ENCODE results near the gene DGCR6L.
"Not testable (repeated sequence)": the region's sequence is repeated elsewhere in the genome, so short reads cannot be mapped to it uniquely, and the experiment has no call there.

Gene DGCR6L

GRCh38 chr22:20292108-20292507 is 27.8 kb downstream of the DGCR6L start:
- no peak overlapping the region for H3K27ac ChIP-seq
- TF ChIP-seq CTCF (conservative IDR thresholded peaks at IDR 0.05), result no peak
- TF ChIP-seq ZFX (IDR thresholded peaks at IDR 0.05), result no peak

- TF ChIP-seq CTCF (conservative IDR thresholded peaks at IDR 0.05) (no peak), ZFX (IDR thresholded peaks at IDR 0.05) (no peak)
- no peak overlapping the region for H3K27ac ChIP-seq
Measured at GRCh38 chr22:20291604-20292063, 28.2 kb downstream of the DGCR6L start.

- H3K27ac ChIP-seq, result no peak overlapping the region
- TF ChIP-seq ZFX (IDR thresholded peaks at IDR 0.05) (no peak), CTCF (conservative IDR thresholded peaks at IDR 0.05) (no peak)
Measured at GRCh38 chr22:20291249-20291586, 28.6 kb downstream of the DGCR6L start.

- TF ChIP-seq ZFX (IDR thresholded peaks at IDR 0.05) (no peak), CTCF (conservative IDR thresholded peaks at IDR 0.05) (no peak)
- H3K27ac ChIP-seq, result no peak overlapping the region
Measured at GRCh38 chr22:20290578-20291248, 29.1 kb downstream of the DGCR6L start.

GRCh38 chr22:20290045-20290392 is 29.8 kb downstream of the DGCR6L start:
- H3K27ac ChIP-seq, result no peak overlapping the region
- TF ChIP-seq ZFX (IDR thresholded peaks at IDR 0.05) (no peak), CTCF (conservative IDR thresholded peaks at IDR 0.05) (no peak)

- not testable (repeated sequence) for H3K27ac ChIP-seq
Measured at GRCh38 chr22:20289182-20290044, 30.4 kb downstream of the DGCR6L start.

- H3K27ac ChIP-seq, result not testable (repeated sequence)
Measured at GRCh38 chr22:20286784-20287423, 33.0 kb downstream of the DGCR6L start.

GRCh38 chr22:20286312-20286660 is 33.6 kb downstream of the DGCR6L start:
- not testable (repeated sequence) for H3K27ac ChIP-seq
